Measurements from ENCODE around the gene LGR4.

Gene LGR4

DNA sequence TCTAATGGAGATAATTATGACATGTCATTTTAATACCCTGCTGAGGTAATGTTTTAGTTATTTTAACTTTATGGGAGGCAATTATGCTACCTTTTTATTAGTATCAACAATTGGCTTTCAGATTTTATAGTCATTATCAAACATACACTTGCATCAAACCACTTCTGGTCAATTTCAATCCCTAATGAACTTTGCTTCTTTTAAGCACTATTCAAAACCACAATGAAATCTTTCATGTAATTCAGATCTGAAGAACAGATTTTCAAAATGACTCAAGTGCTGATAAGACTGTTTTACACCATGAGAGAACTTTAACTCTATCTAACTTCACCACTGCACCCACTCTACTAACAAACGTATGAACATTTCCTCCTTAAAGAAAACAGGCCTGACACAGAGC lies 83.7 kb downstream of the LGR4 start (continued):
- TF ChIP-seq, protein P1, sequence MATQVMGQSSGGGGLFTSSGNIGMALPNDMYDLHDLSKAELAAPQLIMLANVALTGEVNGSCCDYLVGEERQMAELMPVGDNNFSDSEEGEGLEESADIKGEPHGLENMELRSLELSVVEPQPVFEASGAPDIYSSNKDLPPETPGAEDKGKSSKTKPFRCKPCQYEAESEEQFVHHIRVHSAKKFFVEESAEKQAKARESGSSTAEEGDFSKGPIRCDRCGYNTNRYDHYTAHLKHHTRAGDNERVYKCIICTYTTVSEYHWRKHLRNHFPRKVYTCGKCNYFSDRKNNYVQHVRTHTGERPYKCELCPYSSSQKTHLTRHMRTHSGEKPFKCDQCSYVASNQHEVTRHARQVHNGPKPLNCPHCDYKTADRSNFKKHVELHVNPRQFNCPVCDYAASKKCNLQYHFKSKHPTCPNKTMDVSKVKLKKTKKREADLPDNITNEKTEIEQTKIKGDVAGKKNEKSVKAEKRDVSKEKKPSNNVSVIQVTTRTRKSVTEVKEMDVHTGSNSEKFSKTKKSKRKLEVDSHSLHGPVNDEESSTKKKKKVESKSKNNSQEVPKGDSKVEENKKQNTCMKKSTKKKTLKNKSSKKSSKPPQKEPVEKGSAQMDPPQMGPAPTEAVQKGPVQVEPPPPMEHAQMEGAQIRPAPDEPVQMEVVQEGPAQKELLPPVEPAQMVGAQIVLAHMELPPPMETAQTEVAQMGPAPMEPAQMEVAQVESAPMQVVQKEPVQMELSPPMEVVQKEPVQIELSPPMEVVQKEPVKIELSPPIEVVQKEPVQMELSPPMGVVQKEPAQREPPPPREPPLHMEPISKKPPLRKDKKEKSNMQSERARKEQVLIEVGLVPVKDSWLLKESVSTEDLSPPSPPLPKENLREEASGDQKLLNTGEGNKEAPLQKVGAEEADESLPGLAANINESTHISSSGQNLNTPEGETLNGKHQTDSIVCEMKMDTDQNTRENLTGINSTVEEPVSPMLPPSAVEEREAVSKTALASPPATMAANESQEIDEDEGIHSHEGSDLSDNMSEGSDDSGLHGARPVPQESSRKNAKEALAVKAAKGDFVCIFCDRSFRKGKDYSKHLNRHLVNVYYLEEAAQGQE (tag by site-specific recombination; IDR thresholded peaks at IDR 0.05), result no peak
- TF ChIP-seq ZNF473 (tag by site-specific recombination; IDR thresholded peaks at IDR 0.05) (no peak), ZNF521 (tag by site-specific recombination; IDR thresholded peaks at IDR 0.05) (no peak), EGR2 (tag by site-specific recombination; IDR thresholded peaks at IDR 0.05; ENCODE audit: low read depth) (no peak), ZFP69B (tag by site-specific recombination; IDR thresholded peaks at IDR 0.05) (0 out of 2 replicates have a peak, but pooled peaks have one; percentile 44), ZBTB20 (tag by site-specific recombination; IDR thresholded peaks at IDR 0.05) (no peak), YY1 (tag by site-specific recombination; IDR thresholded peaks at IDR 0.05) (no peak), ZNF707 (tag by site-specific recombination; IDR thresholded peaks at IDR 0.05) (no peak), ZNF548 (tag by site-specific recombination; IDR thresholded peaks at IDR 0.05) (no peak), IKZF3 (tag by site-specific recombination; IDR thresholded peaks at IDR 0.05) (no peak), ZNF529 (tag by site-specific recombination; IDR thresholded peaks at IDR 0.05; ENCODE audit: insufficient replicate concordance) (no peak)
- TF ChIP-seq, protein P2, sequence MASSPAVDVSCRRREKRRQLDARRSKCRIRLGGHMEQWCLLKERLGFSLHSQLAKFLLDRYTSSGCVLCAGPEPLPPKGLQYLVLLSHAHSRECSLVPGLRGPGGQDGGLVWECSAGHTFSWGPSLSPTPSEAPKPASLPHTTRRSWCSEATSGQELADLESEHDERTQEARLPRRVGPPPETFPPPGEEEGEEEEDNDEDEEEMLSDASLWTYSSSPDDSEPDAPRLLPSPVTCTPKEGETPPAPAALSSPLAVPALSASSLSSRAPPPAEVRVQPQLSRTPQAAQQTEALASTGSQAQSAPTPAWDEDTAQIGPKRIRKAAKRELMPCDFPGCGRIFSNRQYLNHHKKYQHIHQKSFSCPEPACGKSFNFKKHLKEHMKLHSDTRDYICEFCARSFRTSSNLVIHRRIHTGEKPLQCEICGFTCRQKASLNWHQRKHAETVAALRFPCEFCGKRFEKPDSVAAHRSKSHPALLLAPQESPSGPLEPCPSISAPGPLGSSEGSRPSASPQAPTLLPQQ (tag by site-specific recombination; IDR thresholded peaks at IDR 0.05), result peak; percentile 82
- TF ChIP-seq, protein P3, sequence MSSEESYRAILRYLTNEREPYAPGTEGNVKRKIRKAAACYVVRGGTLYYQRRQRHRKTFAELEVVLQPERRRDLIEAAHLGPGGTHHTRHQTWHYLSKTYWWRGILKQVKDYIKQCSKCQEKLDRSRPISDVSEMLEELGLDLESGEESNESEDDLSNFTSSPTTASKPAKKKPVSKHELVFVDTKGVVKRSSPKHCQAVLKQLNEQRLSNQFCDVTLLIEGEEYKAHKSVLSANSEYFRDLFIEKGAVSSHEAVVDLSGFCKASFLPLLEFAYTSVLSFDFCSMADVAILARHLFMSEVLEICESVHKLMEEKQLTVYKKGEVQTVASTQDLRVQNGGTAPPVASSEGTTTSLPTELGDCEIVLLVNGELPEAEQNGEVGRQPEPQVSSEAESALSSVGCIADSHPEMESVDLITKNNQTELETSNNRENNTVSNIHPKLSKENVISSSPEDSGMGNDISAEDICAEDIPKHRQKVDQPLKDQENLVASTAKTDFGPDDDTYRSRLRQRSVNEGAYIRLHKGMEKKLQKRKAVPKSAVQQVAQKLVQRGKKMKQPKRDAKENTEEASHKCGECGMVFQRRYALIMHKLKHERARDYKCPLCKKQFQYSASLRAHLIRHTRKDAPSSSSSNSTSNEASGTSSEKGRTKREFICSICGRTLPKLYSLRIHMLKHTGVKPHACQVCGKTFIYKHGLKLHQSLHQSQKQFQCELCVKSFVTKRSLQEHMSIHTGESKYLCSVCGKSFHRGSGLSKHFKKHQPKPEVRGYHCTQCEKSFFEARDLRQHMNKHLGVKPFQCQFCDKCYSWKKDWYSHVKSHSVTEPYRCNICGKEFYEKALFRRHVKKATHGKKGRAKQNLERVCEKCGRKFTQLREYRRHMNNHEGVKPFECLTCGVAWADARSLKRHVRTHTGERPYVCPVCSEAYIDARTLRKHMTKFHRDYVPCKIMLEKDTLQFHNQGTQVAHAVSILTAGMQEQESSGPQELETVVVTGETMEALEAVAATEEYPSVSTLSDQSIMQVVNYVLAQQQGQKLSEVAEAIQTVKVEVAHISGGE (tag by site-specific recombination; conservative IDR thresholded peaks at IDR 0.05; ENCODE audit: low read depth), result no peak

DNA sequence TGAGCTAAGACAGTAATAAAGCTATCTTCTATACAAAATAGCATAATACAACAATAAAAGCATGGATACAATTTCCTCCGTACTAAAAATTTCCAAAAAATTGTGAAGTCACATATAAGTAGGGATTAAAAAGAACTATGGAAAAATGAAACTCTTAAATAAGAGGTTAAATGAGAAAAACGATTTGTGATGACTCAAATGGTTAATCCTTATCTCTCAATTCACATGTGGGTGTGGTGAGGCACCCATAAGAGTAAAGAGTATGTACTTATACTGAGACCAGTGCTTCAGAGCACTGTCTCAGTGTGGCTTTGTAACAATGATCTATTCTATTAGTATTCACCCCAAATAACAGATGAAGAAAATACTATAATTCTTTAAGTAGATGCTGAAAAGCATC lies 84.6 kb downstream of the LGR4 start:
- ChIA-PET CTCF (no interaction called here), POLR2A (no interaction called here)
- Histone ChIP-seq H3K4me3 (ENCODE audit: low read depth, low read length) (no peak overlapping the region), H3K4me1 (ENCODE audit: control insufficient read depth, insufficient read depth, low read length) (peaks cover 21% of the 10 kb centered on the region), H3K36me3 (ENCODE audit: control insufficient read depth in 2 of 2, insufficient read depth in 1 of 2, low read length in 2 of 2) (peaks cover 0 to 17% of the 10 kb centered on the region in 2 experiments; a peak in 2 of 3 replicates), H3K9me3 (ENCODE audit: control insufficient read depth, insufficient read depth, low read depth, low read length) (no peaks in the 10 kb centered on the region), H3K27ac (ENCODE audit: extremely low read depth, low read depth, low read length) (no peak overlapping the region)
- no peak for TF ChIP-seq FEZF1 (tag by site-specific recombination; IDR thresholded peaks at IDR 0.05)
- TF ChIP-seq, protein P4, sequence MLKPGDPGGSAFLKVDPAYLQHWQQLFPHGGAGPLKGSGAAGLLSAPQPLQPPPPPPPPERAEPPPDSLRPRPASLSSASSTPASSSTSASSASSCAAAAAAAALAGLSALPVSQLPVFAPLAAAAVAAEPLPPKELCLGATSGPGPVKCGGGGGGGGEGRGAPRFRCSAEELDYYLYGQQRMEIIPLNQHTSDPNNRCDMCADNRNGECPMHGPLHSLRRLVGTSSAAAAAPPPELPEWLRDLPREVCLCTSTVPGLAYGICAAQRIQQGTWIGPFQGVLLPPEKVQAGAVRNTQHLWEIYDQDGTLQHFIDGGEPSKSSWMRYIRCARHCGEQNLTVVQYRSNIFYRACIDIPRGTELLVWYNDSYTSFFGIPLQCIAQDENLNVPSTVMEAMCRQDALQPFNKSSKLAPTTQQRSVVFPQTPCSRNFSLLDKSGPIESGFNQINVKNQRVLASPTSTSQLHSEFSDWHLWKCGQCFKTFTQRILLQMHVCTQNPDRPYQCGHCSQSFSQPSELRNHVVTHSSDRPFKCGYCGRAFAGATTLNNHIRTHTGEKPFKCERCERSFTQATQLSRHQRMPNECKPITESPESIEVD (tag by site-specific recombination; IDR thresholded peaks at IDR 0.05), result peak; percentile 57
